ENCODE data around the gene DLG2. TPM values are rescaled to one million over a fixed set of nuclear protein-coding genes. Genes with fewer than 3 reads are reported as not detected.
A peak's percentile ranks its signal among the peaks of the same experiment; 100 is the strongest.

Gene DLG2
- total RNA-seq, 1 donor from 2014 or later = 0.40 TPM

DNA sequence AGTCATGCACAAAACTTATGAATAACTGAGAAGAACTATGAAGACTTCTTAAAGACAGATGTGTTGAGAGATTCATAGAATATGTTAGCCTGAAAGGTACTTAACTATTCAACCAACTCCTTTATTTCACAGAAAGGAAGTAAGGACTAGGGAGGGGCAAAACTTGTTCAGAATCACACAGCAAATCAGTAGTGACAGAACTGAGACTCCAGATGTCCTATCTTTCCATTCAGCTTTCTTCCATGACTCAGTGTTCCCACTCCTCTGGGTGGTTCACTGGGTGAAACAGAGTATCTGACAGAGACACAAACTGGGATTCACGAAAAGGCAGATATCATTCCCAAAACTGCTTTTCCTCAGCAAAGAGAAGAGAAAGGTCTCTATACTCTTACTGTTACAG, 1053.3 kb downstream of the DLG2 start:
- DNase-seq (ENCODE audit: low read depth in 2 of 2) = no peak

- no peak for DNase-seq (ENCODE audit: low read depth in 2 of 2)
These were observed 1060.5 kb downstream of the DLG2 start for GRCh38 chr11:84566671-84567070.

GRCh38 chr11:84564867-84565184, 1062.3 kb downstream of the DLG2 start:
- no peak for DNase-seq (ENCODE audit: low read depth in 2 of 2)

- peak; percentile 45 to 60 for DNase-seq (ENCODE audit: low read depth in 2 of 2)
These were observed 1062.8 kb downstream of the DLG2 start for GRCh38 chr11:84564180-84564866.

- no peak for DNase-seq (ENCODE audit: low read depth in 2 of 2)
These were observed 1063.8 kb downstream of the DLG2 start for GRCh38 chr11:84563356-84563755.

GRCh38 chr11:84560206-84560605, 1066.9 kb downstream of the DLG2 start:
- DNase-seq (ENCODE audit: low read depth in 2 of 2) = no peak

- peak; percentile 44 to 51 for DNase-seq (ENCODE audit: low read depth in 2 of 2)
These were observed 1068.8 kb downstream of the DLG2 start for GRCh38 chr11:84558085-84558905.

GRCh38 chr11:84552791-84553190, 1074.4 kb downstream of the DLG2 start:
- DNase-seq (ENCODE audit: low read depth in 2 of 2) = no peak

GRCh38 chr11:84549217-84549616, 1077.9 kb downstream of the DLG2 start:
- DNase-seq (ENCODE audit: low read depth in 2 of 2) = no peak

DNA sequence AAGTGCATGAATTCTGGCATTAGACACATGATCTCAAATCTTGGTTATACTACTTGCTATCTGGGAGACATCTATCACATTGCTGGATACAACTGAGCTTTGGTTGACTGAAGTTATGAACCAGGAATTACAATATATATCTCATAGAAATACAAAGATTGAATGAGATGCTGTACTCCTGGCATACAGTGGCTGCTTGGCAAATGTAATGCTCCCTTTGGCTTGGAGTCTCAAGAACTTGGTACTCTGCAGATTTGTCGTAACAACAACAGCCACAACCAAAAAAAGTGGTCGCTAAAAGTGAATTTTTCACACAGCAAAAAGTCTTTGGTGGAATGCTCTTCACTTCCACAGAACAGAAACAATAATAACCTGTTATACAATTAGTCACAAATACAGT, 1082.6 kb downstream of the DLG2 start:
- DNase-seq (ENCODE audit: low read depth in 2 of 2) = no peak

DNA sequence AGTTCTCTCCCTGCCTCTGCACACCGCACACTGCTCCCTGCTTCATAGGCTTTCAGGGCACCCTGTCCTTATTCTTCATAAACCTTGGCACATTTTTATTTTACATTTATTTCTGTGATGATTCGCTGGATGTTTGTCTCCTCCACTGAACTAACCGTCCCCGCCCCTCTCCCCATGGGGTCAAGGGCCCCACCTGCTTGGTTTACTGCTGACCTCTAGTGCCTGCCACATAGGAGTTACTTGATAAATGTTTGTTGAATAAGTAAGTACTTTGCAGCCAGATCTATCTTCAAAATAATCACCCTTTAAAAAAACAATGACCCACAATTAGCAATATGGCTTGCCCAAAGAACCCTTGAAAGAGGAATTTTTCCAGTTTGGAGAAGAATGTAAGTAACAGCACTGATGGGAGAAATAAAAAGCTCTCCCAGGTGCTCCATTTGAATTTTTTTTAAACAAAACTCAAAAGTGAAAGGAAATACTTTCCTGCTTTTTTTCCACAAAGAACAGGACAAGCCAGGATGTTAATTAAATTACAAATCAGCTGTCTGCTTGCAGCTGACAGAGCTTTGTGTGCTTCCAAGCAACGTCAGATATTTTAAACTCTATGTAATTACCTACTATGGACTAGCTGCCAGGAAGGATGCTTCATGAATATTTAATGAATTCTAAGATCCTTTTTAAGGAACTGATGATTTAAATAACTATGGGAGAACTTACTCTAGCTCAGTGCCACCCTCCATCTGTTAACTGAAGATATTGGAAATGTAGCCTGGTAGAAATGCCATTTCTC, 1083.6 kb downstream of the DLG2 start:
- DNase-seq (ENCODE audit: low read depth in 2 of 2) = no peak

GRCh38 chr11:84541731-84542340, 1085.3 kb downstream of the DLG2 start:
- DNase-seq (ENCODE audit: low read depth in 2 of 2) = no peak

GRCh38 chr11:84536456-84536855, 1090.7 kb downstream of the DLG2 start:
- no peak for DNase-seq (ENCODE audit: low read depth in 2 of 2)

GRCh38 chr11:84532364-84532763, 1094.8 kb downstream of the DLG2 start:
- no peak for DNase-seq (ENCODE audit: low read depth in 2 of 2)

DNA sequence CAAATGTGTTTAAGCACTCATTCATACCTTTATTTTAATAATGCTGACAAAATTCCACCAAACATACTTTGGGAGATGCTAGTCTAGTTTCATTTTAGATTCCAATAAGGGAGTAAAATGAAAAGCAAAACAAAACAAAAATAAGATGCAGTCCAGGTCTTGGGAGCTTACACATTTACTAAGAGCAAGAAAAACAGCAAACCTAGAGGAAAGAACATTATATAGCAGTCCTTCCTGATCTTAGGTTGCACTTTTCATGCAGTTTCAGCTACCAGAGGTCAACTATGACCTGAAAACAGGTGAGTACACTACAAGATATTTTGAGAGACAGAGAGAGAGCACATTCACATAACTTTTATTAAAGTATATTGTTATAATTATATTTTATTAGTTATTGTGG, 1100.9 kb downstream of the DLG2 start:
- DNase-seq (ENCODE audit: low read depth in 2 of 2) = no peak

DNA sequence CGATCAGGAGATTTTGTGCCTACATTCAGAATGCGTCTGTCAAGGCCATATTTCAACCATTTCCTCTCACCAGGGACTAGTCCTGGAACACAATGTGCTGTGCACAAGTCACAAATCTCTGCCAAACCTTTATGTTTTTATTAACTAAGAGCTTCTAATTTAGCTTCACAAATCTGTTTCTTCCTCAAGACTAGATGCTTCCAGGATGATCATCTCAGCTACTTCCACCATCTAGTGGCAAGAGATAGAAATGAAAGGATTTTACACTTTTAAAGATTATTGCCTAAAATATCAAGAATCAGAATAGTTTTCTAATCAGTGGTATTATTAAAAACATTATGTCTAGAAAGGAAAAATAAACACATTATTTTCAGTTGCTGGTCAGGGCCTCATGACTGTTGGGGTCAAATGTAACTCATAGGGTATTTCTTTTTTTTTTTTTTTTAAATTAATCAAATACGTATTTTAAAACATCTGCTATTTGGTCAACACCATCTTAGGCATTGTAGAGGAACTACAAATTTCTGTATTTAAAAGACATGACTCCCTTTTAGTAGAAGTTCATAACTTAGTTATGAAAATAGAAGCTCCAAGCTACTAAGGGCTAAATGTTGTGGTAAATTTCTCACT, 1102.6 kb downstream of the DLG2 start:
- peak; percentile 6 to 11 for DNase-seq (ENCODE audit: low read depth in 2 of 2)

- no peak for DNase-seq (ENCODE audit: low read depth in 2 of 2)
These were observed 1104.8 kb downstream of the DLG2 start for GRCh38 chr11:84522331-84522730.

GRCh38 chr11:84518631-84519183, 1108.4 kb downstream of the DLG2 start:
- DNase-seq (ENCODE audit: low read depth in 2 of 2) = no peak

- DNase-seq (ENCODE audit: low read depth in 2 of 2) = no peak
These were observed 1112.7 kb downstream of the DLG2 start for GRCh38 chr11:84514436-84514835.

DNA sequence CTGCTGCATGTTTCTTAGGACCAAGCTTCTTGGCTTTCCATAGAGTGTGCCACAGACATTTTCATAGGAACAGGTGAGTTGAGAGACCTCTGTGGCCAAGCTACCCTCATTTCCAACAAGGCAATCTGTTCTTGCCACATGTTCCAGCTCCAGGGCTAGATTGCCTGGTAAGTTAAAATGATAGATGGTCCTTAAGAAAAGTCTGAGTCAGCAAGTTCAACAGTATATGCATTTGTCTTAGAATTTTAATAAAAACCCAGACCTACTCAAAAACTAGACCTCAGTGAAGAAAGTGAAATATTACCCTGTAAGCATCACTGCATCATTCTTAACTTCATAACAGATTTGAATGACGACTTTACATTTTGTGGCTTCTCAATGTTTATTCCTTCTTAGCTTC, 1123.6 kb downstream of the DLG2 start:
- DNase-seq (ENCODE audit: low read depth in 2 of 2) = no peak

DNA sequence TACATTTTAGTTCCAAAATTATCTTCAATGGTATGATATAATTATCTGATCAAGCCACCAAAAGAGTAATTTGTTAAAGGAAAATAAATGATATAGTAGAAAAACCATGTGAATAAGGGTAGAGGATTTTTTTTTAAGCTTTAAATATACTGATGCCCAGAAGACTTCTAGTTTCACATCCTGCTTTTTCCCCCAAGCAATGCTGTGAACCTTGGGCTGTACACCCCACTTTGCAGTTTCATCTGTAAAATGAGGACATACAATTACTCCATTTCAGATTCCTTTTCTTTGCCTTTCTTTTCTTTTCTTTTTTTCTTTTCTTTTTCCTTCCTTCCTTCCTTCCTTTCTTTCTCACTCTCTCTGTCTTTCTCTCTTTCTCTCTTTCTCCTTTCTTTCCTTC, 1125.4 kb downstream of the DLG2 start:
- no peak for DNase-seq (ENCODE audit: low read depth in 2 of 2)

Data from lung microvascular endothelial cell (primary cell).